ENCODE measurements around the gene GABBR1. TPM values are rescaled to one million over a fixed set of nuclear protein-coding genes. Genes with fewer than 3 reads are reported as not detected.

Gene GABBR1
- total RNA-seq, 2 donors from 2014 or later, result 19.4 to 30.7 TPM

- WGBS, result 92% methylated on average over 8 of the region's 8 CpGs
- Histone ChIP-seq H3K9me3 (no peaks in the 10 kb centered on the region), H3K4me3 (no peak overlapping the region), H3K4me1 (replicated peaks) (no peaks in the 10 kb centered on the region), H3K27me3 (replicated peaks; ENCODE audit: insufficient read depth) (no peaks in the 10 kb centered on the region), H3K27ac (no peak overlapping the region), H3K36me3 (no peaks in the 10 kb centered on the region)
- TF ChIP-seq CTCF (IDR thresholded peaks at IDR 0.05) (no peak), POLR2AphosphoS5 (IDR thresholded peaks at IDR 0.05) (no peak)
- no peak for DNase-seq (ENCODE audit: low spot score)
- intact Hi-C loops (cut with DNase I), result no loop called here
These were observed 15.0 kb downstream of the GABBR1 start for GRCh38 chr6:29617782-29618554.

DNA sequence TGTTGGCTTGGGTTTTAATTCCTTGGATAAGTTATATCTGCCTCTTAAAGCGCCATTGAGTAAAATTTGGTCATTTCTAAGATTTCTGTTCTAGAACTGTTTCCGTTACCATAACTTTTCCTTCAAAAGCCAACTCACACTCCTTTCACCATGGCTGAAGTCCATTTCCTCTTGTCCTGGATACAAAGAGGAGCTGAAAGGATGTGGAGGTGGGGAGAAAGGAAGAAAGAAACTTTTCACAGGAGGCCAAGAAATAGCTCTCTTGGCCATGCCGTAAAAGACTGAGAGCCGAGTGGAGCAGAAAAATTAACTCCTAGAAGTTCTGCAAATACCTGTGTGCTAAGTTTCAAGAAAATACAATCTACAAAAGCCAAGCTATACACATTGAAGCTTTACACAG lies 21.6 kb downstream of the GABBR1 start:
- peaks cover 0 to 15% of the 10 kb centered on the region in 2 donors for H3K36me3 ChIP-seq
- H3K4me1 ChIP-seq (replicated peaks), result no peaks in the 10 kb centered on the region
- intact Hi-C loops (cut with DNase I), result no loop called here
- no peak overlapping the region for H3K4me3 ChIP-seq
- no peak for DNase-seq (ENCODE audit: low spot score)
- no peak overlapping the region for H3K27ac ChIP-seq
- H3K9me3 ChIP-seq, result no peaks in the 10 kb centered on the region
- WGBS, result 71% methylated on average over 4 of the region's 4 CpGs
- no peaks in the 10 kb centered on the region for H3K27me3 ChIP-seq (replicated peaks; ENCODE audit: insufficient read depth)
- TF ChIP-seq CTCF (IDR thresholded peaks at IDR 0.05), result no peak
- TF ChIP-seq POLR2AphosphoS5 (IDR thresholded peaks at IDR 0.05), result no peak
- no peak for TF ChIP-seq POLR2A (IDR thresholded peaks at IDR 0.05)

DNA sequence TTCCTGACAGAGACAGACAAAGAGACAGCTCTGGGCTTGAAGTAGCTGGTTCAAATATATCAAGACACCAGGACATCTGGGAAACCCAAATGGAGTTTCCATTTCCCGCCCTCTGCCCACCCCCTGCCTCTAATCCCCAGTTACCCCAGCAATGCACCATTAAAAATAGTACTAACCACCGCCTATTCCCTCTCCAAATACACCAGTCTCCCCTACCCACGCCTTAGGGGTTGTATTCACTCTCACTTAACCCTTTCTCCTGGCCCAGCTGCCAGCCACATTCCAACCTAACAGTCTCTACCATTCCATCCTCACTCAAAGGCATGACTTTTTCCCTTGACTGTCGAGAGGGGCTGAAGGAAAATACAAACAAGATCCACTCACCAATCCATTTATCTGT lies 22.4 kb downstream of the GABBR1 start:
- TF ChIP-seq POLR2A (IDR thresholded peaks at IDR 0.05), result no peak
- no peak for TF ChIP-seq CTCF (IDR thresholded peaks at IDR 0.05)
- no peak for TF ChIP-seq POLR2AphosphoS5 (IDR thresholded peaks at IDR 0.05)
- intact Hi-C loops (cut with DNase I), result no loop called here
- H3K4me3 ChIP-seq, result no peak overlapping the region
- WGBS, result 94% methylated on average over 4 of the region's 4 CpGs
- no peak for DNase-seq (ENCODE audit: low spot score)
- no peaks in the 10 kb centered on the region for H3K27me3 ChIP-seq (replicated peaks; ENCODE audit: insufficient read depth)
- peaks cover 0 to 15% of the 10 kb centered on the region in 2 donors for H3K36me3 ChIP-seq
- H3K9me3 ChIP-seq, result no peaks in the 10 kb centered on the region
- H3K27ac ChIP-seq, result no peak overlapping the region
- no peaks in the 10 kb centered on the region for H3K4me1 ChIP-seq (replicated peaks)

- Histone ChIP-seq H3K27ac (no peak overlapping the region), H3K36me3 (peaks cover 0 to 15% of the 10 kb centered on the region in 2 donors), H3K9me3 (no peaks in the 10 kb centered on the region), H3K4me3 (no peak overlapping the region), H3K27me3 (replicated peaks; ENCODE audit: insufficient read depth) (no peaks in the 10 kb centered on the region), H3K4me1 (replicated peaks) (no peaks in the 10 kb centered on the region)
- intact Hi-C loops (cut with DNase I), result no loop called here
- DNase-seq (ENCODE audit: low spot score), result no peak
- TF ChIP-seq POLR2A (IDR thresholded peaks at IDR 0.05), result no peak
- TF ChIP-seq POLR2AphosphoS5 (IDR thresholded peaks at IDR 0.05), result no peak
- no peak for TF ChIP-seq CTCF (IDR thresholded peaks at IDR 0.05)
These were observed 24.9 kb downstream of the GABBR1 start for GRCh38 chr6:29608131-29608530.

- Histone ChIP-seq H3K4me3 (no peak overlapping the region), H3K9me3 (no peaks in the 10 kb centered on the region), H3K27me3 (replicated peaks; ENCODE audit: insufficient read depth) (no peaks in the 10 kb centered on the region), H3K36me3 (peaks cover 0 to 15% of the 10 kb centered on the region in 2 donors), H3K4me1 (replicated peaks) (no peaks in the 10 kb centered on the region), H3K27ac (no peak overlapping the region)
- TF ChIP-seq POLR2A (IDR thresholded peaks at IDR 0.05), result no peak
- TF ChIP-seq CTCF (IDR thresholded peaks at IDR 0.05), result no peak
- no peak for TF ChIP-seq POLR2AphosphoS5 (IDR thresholded peaks at IDR 0.05)
- intact Hi-C loops (cut with DNase I), result no loop called here
- DNase-seq (ENCODE audit: low spot score), result no peak
- WGBS, result 69% methylated on average over 2 of the region's 2 CpGs
These were observed 29.1 kb downstream of the GABBR1 start for GRCh38 chr6:29603930-29604329.
